ENCODE data around the gene GPR75.

GPR75 gene

DNA sequence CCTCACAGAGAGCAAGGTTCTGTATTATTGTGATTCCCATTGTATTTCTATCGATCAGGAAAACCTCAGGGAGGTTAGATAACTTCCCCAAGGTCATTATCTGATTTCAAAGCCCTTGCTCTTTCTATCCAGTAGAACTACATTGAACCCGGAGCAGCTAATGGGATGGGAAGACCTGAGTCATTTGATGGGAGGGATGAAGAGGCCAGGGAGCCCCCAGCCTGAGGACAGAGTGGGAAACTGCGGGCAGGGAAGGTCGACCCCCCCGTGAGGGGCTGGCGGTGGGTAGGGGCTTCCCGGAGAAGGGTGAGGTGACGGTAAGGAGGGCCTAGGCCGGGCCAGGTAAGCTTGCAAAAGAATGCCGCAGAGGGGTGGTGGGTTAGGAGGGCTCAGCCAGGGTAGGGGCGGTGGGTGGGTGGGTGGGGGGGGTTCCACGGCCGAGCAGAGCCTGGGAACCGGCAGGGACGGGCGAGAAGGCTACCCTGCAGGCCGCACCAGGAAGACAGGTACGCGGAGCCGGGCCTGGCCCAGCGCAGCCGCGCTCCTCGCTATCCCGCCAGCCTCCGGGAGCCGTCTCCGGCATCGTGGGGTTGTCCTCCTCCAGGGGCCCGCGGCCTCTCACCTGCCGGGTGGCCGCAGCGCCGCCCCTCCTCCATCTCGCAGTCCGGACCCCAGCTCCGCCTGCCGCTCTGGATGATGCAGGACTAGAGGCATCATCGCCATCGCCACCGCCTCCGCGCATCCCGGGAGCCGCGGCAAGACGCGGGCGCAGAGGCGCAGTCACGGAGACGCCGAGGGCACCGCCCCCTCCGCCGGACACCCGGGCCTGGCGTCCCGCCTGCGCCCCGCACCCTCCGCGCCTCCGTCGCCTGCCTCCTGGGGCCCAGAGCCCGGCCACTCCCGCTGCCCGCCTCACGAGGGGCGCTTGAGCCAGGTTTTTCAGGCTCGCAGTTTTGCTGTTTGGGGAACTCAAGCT, at the start of gene GPR75:
Gene GPR75, minus strand, starts transcription at position 762 of the 976 bp plus-strand sequence. CDS start 5,211 bp downstream, outside the sequence.
- no peak for DNase-seq (ENCODE audit: low spot score)

DNA sequence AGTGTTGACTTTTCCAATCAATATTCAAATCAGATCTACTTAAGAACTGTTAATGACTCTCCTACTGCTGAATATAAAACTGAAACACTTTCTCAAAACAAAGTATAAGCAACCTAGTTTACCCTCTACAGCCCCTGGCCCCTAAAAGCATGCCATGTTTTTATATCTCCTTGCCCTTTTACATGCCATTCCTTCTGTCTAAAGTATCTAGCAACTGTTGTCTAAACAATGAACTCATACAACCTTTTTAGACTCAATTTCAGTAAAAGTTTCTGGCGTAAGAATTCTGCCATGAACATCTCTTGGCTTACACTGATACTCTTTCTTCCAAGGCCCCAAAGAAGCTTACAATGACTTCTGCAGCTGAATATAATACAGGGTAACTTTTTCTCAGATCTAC, 47.8 kb upstream of the GPR75 start:
- DNase-seq (ENCODE audit: low spot score) = no peak

- DNase-seq (ENCODE audit: low spot score) = no peak
Observed at GRCh38 chr2:53905396-53905795, 45.6 kb upstream of the GPR75 start.

GRCh38 chr2:53903011-53903410, 43.2 kb upstream of the GPR75 start:
- DNase-seq (ENCODE audit: low spot score) = no peak

- DNase-seq (ENCODE audit: low spot score) = no peak
Observed at GRCh38 chr2:53901192-53901591, 41.4 kb upstream of the GPR75 start.

DNA sequence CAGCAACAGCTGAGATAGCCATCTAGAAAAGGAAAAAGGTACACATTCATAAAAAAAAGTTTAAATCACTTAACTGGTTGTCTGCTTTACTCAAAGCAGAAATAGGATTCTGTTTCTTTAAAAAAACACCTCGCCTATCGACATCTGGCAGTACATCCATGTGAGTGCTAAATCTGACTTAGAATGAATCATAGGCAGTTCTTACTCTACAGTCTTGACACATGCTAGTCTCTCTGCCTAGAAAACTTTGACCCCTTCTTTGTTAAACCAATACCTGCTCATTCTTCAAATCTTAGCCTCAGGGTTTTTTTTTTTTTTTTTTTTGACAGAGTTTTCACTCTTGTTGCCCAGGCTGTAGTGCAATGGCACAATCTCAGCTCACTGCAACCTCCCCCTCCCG, 37.1 kb upstream of the GPR75 start:
- no peak for DNase-seq (ENCODE audit: low spot score)

- DNase-seq (ENCODE audit: low spot score) = no peak
Observed at GRCh38 chr2:53886406-53887280, 26.9 kb upstream of the GPR75 start.

- no peak for DNase-seq (ENCODE audit: low spot score)
Observed at GRCh38 chr2:53884883-53885282, 25.1 kb upstream of the GPR75 start.

GRCh38 chr2:53881986-53882385, 22.2 kb upstream of the GPR75 start:
- no peak for DNase-seq (ENCODE audit: low spot score)

- no peak for DNase-seq (ENCODE audit: low spot score)
Observed at GRCh38 chr2:53881360-53881759, 21.6 kb upstream of the GPR75 start.

DNA sequence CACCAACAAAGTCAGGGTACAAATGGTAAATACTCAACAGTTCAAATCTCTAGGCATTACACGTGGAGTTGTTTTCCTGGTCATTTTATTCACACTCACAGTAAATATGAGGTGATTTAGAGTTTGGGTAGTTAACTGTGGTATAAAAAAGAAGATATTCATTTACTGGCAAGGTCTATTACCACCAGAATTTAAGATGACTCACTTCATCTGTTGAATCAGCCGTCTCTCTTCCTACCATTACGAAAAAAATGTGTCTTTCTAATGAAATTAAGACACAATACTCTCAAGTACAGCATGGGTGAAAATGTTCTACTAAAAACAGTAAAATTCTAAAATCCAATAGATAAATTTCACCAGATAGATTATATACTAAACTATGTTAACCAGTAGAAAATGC, 21.0 kb upstream of the GPR75 start:
- DNase-seq (ENCODE audit: low spot score) = no peak

GRCh38 chr2:53877556-53877955, 17.8 kb upstream of the GPR75 start:
- DNase-seq (ENCODE audit: low spot score) = no peak

DNA sequence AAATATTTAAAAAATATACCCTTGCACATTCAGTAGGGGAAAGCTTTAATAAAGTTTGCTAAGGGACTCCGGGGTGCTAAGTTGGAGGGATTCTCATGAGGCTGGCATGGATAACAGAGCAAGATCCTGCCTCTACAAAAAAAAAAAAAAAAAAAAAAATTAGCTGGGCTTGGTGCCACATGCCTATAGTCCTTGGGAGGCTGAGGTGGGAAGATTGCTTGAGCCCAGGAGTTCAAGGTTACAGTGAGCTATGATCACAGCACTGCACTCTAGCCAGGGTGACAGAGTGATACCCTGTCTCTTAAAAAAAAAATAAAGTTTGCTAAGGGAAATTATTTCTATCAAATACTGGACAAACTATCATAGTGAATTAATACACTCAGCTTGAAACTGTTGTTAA, 17.3 kb upstream of the GPR75 start:
- DNase-seq (ENCODE audit: low spot score) = no peak

- no peak for DNase-seq (ENCODE audit: low spot score)
Observed at GRCh38 chr2:53874401-53874950, 14.7 kb upstream of the GPR75 start.

DNA sequence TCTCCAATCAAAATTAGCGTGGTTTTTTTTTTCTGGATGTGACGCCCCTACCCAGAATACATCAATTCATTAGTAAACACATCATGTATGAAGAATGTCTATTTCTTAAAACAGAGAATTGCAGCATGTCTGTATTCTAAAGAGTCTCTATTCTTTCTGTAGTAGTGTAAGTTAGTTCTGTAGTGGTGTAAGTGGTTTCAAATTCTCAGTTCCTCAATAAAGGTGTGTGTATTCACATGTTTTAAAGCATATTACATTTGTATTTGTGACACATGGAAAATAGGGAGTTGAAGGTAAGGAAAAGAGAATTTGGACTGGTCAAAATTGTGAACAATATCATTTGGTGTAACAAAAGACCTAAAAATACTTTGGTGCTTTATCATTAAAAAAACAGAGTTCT, 8.0 kb upstream of the GPR75 start:
- no peak for DNase-seq (ENCODE audit: low spot score)

GRCh38 chr2:53867169-53867568, 7.4 kb upstream of the GPR75 start:
- DNase-seq (ENCODE audit: low spot score) = no peak

DNA sequence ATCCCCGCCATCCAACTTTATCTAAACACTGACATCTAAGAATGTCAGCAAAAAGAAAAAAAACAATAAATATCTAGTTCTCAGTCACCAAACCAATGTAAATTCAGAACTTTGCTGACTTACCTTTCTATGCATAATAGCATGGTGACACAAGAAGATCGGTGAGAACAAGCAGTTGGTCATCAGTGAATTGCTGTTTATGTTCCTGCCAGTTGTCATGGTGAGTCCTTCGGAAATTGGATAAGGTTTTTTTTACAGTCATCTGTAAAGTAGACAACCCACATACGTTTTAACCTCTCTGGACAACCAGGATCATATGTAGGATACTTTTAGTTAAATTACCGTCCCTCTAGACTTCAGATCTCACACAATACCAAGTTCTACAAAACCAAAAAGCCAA, 6.2 kb upstream of the GPR75 start:
- DNase-seq (ENCODE audit: low spot score) = no peak

GRCh38 chr2:53865264-53865663, 5.5 kb upstream of the GPR75 start:
- no peak for DNase-seq (ENCODE audit: low spot score)

DNA sequence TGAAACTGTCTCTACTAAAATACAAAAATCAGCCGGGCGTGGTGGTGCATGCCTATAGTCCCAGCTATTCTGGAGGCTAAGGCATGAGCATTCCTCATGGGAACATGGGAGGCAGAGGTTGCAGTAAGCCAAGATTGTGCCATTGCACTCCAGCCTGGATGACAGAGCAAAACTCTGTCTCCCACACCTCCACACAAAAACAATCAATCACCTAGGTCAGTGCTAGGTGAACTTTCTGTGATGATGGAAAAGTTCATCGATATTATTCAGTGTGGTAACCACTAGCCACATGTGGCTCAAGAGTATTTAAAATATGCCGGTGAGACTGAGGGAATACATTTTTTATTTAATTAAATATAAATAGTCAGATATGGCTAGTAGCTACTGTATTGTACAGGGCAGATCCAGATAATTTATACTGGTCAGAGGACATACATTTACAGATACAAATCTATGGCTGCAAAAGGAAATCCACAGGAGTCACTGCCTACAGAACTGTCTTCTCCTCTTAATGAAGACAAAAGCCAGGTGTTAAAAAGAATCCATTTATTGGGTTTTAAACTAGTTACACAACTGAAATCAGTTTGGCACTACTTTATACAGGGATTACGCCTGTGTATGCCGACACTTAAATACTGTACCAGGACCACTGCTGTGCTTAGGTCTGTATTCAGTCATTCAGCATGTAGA, 3.9 kb upstream of the GPR75 start:
- DNase-seq (ENCODE audit: low spot score) = no peak

- no peak for DNase-seq (ENCODE audit: low spot score)
Observed at GRCh38 chr2:53861824-53862223, 2.1 kb upstream of the GPR75 start.

GRCh38 chr2:53856272-53856671, 3.5 kb downstream of the GPR75 start:
- no peak for DNase-seq (ENCODE audit: low spot score)

- no peak for DNase-seq (ENCODE audit: low spot score)
Observed at GRCh38 chr2:53854678-53855077, 5.1 kb downstream of the GPR75 start.
